ENCODE data around the gene LLGL1. TPM values are rescaled to one million over a fixed set of nuclear protein-coding genes. Genes with fewer than 3 reads are reported as not detected.

The LLGL1 gene
- total RNA-seq, 1 experiment from 2014 or later: 44.3 TPM

GRCh38 chr17:18280766-18281371 is 55.4 kb downstream of the LLGL1 start:
- ATAC-seq: no peak
- H3K79me2 ChIP-seq (ENCODE audit: insufficient read depth, low read length): no peaks in the 10 kb centered on the region; the same call in 1 of the 2 replicates
- no peaks in the 10 kb centered on the region for H3K9me3 ChIP-seq (ENCODE audit: control insufficient read depth in 1 of 2, insufficient read depth in 1 of 2, low read depth in 1 of 2, low read length in 2 of 2)
- no peak for DNase-seq (ENCODE audit: low read depth, low spot score)
- no peak overlapping the region for H3K4me3 ChIP-seq (replicated peaks in 1 of 2; ENCODE audit: low read depth in 1 of 2, low read length in 2 of 2)
- H4K20me1 ChIP-seq (ENCODE audit: insufficient read depth): peaks cover 3% of the 10 kb centered on the region; the same call in 1 of the 2 replicates
- intact Hi-C loops (cut with micrococcal nuclease): no loop called here
- H3K4me2 ChIP-seq (ENCODE audit: low read length): no peak overlapping the region
- ChIA-PET RAD21 (ENCODE audit: low non-redundant PET in 1 of 2, low total read pairs in 2 of 2, uncharacterized antibody in 2 of 2, unreplicated experiment in 2 of 2) (no interaction called here), CTCF (no interaction called here), POLR2A (no interaction called here)
- H3K36me3 ChIP-seq (ENCODE audit: control insufficient read depth in 1 of 2, insufficient read depth in 2 of 2, low read length in 2 of 2): peaks cover 59 to 69% of the 10 kb centered on the region in 2 experiments
- no peaks in the 10 kb centered on the region for H3K27me3 ChIP-seq (ENCODE audit: insufficient read depth, low read length)
- H3K4me1 ChIP-seq (ENCODE audit: control insufficient read depth in 1 of 2, insufficient read depth in 2 of 2, low read length in 2 of 2): no peaks in the 10 kb centered on the region
- BruUV-seq (replicated peaks): no TSS peak
- no peak overlapping the region for H3K9ac ChIP-seq (ENCODE audit: low read length)
- H2AFZ ChIP-seq (ENCODE audit: low read depth, low read length, poor library complexity, severe bottlenecking): no peak overlapping the region
- no peak for TF ChIP-seq SP1 (IDR thresholded peaks at IDR 0.05; ENCODE audit: low read depth)
- TF ChIP-seq JUND (IDR thresholded peaks at IDR 0.05): no peak
- no peak for TF ChIP-seq ATF3 (IDR thresholded peaks at IDR 0.05)
- TF ChIP-seq EGR1 (IDR thresholded peaks at IDR 0.05; ENCODE audit: low read depth): no peak
- no peak for TF ChIP-seq RAD21 (IDR thresholded peaks at IDR 0.05; ENCODE audit: low read depth)
- no peak for TF ChIP-seq SRF (IDR thresholded peaks at IDR 0.05; ENCODE audit: low read depth)
- no peak for TF ChIP-seq REST (IDR thresholded peaks at IDR 0.05; ENCODE audit: low read depth)
- TF ChIP-seq ZFX (IDR thresholded peaks at IDR 0.05): no peak
- no peak for TF ChIP-seq MAX (IDR thresholded peaks at IDR 0.05)
- no peak for TF ChIP-seq FOSL1 (IDR thresholded peaks at IDR 0.05; ENCODE audit: low read depth)
- TF ChIP-seq EZH2phosphoT487 (IDR thresholded peaks at IDR 0.05; ENCODE audit: borderline replicate concordance): no peak
- TF ChIP-seq CTCF (IDR thresholded peaks at IDR 0.05 in 2 of 3, conservative IDR thresholded peaks at IDR 0.05 in 1 of 3; ENCODE audit: borderline replicate concordance in 1 of 3, insufficient read depth in 1 of 3, low read depth in 2 of 3, low read length in 2 of 3): no peak
- no peak for TF ChIP-seq ELF1 (IDR thresholded peaks at IDR 0.05; ENCODE audit: borderline replicate concordance, low read depth)
- TF ChIP-seq POLR2AphosphoS5 (IDR thresholded peaks at IDR 0.05; ENCODE audit: low read depth, low read length): no peak
- TF ChIP-seq ZNF274 (IDR thresholded peaks at IDR 0.05; ENCODE audit: low read depth, low read length): no peak
- TF ChIP-seq YY1 (IDR thresholded peaks at IDR 0.05; ENCODE audit: extremely low read depth, insufficient replicate concordance, low read depth, low read length): no peak
- no peak for TF ChIP-seq POLR2A (IDR thresholded peaks at IDR 0.05; ENCODE audit: borderline replicate concordance, extremely low read depth, insufficient read depth, insufficient read length)
- no peak for TF ChIP-seq TCF7L2 (IDR thresholded peaks at IDR 0.05; ENCODE audit: borderline replicate concordance, extremely low read depth, insufficient read depth, insufficient read length)
- TF ChIP-seq SIN3A (IDR thresholded peaks at IDR 0.05; ENCODE audit: low read depth): no peak
- H3K9me2 ChIP-seq (ENCODE audit: insufficient read depth): no peaks in the 10 kb centered on the region
- H3K27ac ChIP-seq (ENCODE audit: low read depth, low read length): no peak overlapping the region
